ENCODE results near the gene LHX5. TPM values are rescaled to one million over a fixed set of nuclear protein-coding genes. Genes with fewer than 3 reads are reported as not detected.

The LHX5 gene
- total and polyA plus RNA-seq, 7 donors, result not detected

DNA sequence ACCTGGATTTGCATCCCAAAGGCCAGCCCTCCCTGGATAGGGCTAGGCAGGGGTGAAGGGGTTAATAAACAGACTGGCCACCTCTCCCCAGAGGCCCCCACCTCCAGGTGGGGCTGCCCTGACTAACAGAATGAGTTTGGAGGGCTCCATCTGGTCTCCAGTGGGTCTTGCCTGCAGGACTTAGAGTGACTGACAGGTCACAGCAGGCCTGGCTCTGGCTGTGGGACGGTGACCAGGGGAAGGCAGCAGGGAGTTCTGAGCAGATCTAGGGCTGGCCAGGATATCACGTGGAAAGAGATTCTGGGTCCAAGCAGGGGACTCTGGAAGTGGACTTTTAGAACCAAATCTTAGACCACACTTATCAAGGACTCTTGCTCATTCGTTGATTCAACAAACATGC is 40.9 kb upstream of the LHX5 start:
- no peak for TF ChIP-seq POLR2A (IDR thresholded peaks at IDR 0.05)
- no peak for TF ChIP-seq POLR2AphosphoS5 (IDR thresholded peaks at IDR 0.05)
- TF ChIP-seq, protein P1, sequence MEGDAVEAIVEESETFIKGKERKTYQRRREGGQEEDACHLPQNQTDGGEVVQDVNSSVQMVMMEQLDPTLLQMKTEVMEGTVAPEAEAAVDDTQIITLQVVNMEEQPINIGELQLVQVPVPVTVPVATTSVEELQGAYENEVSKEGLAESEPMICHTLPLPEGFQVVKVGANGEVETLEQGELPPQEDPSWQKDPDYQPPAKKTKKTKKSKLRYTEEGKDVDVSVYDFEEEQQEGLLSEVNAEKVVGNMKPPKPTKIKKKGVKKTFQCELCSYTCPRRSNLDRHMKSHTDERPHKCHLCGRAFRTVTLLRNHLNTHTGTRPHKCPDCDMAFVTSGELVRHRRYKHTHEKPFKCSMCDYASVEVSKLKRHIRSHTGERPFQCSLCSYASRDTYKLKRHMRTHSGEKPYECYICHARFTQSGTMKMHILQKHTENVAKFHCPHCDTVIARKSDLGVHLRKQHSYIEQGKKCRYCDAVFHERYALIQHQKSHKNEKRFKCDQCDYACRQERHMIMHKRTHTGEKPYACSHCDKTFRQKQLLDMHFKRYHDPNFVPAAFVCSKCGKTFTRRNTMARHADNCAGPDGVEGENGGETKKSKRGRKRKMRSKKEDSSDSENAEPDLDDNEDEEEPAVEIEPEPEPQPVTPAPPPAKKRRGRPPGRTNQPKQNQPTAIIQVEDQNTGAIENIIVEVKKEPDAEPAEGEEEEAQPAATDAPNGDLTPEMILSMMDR (IDR thresholded peaks at IDR 0.05), result no peak
- no peak for TF ChIP-seq EP300 (IDR thresholded peaks at IDR 0.05)
- H3K4me1 ChIP-seq, result no peaks in the 10 kb centered on the region
- no peak for DNase-seq
- peaks cover 0 to 82% (median 38%) of the 10 kb centered on the region in 3 donors for H3K27me3 ChIP-seq
- intact Hi-C loops (cut with DNase I), result no loop called here
- H3K9me3 ChIP-seq, result no peaks in the 10 kb centered on the region
- H3K4me3 ChIP-seq, result no peak overlapping the region
- no peaks in the 10 kb centered on the region for H3K36me3 ChIP-seq
- 19 to 21% methylated on average over 3 of the region's 3 CpGs for WGBS, 2 donors
- no peak overlapping the region for H3K27ac ChIP-seq

DNA sequence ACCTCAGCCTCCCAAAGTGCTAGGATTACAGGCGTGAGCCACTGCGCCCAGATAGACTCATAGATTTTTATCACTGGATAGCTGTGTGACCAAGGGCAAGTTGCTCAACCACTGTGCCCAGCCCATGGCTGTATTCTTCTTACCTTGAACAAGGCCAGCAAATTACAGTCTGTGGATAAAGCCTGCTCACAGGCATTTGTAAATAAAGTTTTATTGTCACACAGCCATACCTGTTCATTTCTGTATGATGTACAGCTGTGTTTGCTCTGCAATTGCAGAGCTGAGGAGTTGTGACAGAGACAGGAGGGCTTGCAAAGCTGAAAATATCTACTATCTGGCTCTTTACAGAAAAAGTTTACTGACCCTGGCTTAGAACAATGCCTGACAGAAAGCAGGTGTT is 35.2 kb upstream of the LHX5 start:
- no peaks in the 10 kb centered on the region for H3K9me3 ChIP-seq
- peaks cover 0 to 42% (median 9%) of the 10 kb centered on the region in 3 donors for H3K27me3 ChIP-seq
- DNase-seq, result no peak
- H3K4me1 ChIP-seq, result no peaks in the 10 kb centered on the region
- intact Hi-C loops (cut with DNase I), result no loop called here
- WGBS, 2 donors, result 45 to 66% methylated on average over 2 of the region's 2 CpGs
- no peak overlapping the region for H3K4me3 ChIP-seq
- TF ChIP-seq, protein P1 (IDR thresholded peaks at IDR 0.05), result no peak
- H3K36me3 ChIP-seq, result no peaks in the 10 kb centered on the region
- H3K27ac ChIP-seq, result no peak overlapping the region

DNA sequence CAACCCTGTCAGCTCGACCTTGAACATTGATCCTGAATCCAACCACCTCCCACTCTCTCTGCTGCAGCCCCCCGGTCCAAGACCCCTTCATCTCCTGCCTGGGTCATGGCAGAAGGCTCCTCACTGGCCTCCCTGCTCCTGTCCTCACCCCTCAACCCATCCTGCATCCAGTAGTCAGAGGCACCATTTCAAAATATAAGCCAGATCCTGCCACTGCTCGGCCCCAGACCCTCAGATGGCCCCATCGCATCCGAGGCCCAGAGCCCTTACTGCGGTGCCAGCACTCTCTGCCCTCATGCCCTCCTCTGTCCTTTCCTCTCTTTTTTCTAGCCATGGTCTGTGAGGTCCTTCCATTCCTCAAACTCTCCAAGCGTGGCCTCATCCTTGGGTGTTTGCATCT is 34.3 kb upstream of the LHX5 start:
- intact Hi-C loops (cut with DNase I), result no loop called here
- whole genome bisulfite sequencing, 2 donors, result 54 to 57% methylated on average over 7 of the region's 7 CpGs

DNA sequence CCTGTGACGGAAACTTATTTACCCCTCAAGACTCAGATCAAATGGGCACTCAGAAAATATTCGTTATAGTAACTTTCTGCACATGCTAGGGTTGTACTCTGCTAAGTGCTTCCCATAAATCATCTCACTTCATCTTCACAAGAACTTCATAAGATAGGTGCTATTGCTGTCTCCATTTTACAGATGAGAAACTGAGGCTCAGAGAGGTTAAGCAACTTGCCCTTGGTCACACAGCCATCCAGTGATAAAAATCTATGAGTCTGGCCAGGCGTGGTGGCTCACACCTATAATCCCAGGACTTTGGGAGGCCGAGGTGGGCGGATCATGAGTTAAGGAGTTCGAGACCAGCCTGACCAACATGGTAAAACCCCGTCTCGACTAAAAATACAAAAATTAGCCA is 33.2 kb upstream of the LHX5 start:
- Histone ChIP-seq H3K36me3 (no peaks in the 10 kb centered on the region), H3K9me3 (no peaks in the 10 kb centered on the region), H3K4me1 (no peaks in the 10 kb centered on the region), H3K27me3 (peaks cover 3 to 40% (median 9%) of the 10 kb centered on the region in 3 donors), H3K4me3 (no peak overlapping the region), H3K27ac (no peak overlapping the region)
- DNase-seq, result no peak
- intact Hi-C loops (cut with DNase I), result no loop called here
- 78 to 80% methylated on average over 8 of the region's 8 CpGs for WGBS, 2 donors
- no peak for TF ChIP-seq EP300 (IDR thresholded peaks at IDR 0.05)
- TF ChIP-seq POLR2AphosphoS5 (IDR thresholded peaks at IDR 0.05), result no peak
- TF ChIP-seq, protein P1 (IDR thresholded peaks at IDR 0.05), result no peak
- no peak for TF ChIP-seq POLR2A (IDR thresholded peaks at IDR 0.05)

More for the DNA sequence above, 34.3 kb upstream of the LHX5 start:
- no peaks in the 10 kb centered on the region for H3K36me3 ChIP-seq
- H3K9me3 ChIP-seq, result no peaks in the 10 kb centered on the region
- no peak overlapping the region for H3K4me3 ChIP-seq
- H3K27ac ChIP-seq, result no peak overlapping the region
- no peak for TF ChIP-seq POLR2A (IDR thresholded peaks at IDR 0.05)
- TF ChIP-seq, protein P1 (IDR thresholded peaks at IDR 0.05), result no peak
- TF ChIP-seq EP300 (IDR thresholded peaks at IDR 0.05), result no peak
- no peak for TF ChIP-seq POLR2AphosphoS5 (IDR thresholded peaks at IDR 0.05)
- peaks cover 0 to 36% (median 0%) of the 10 kb centered on the region in 3 donors for H3K27me3 ChIP-seq
- no peak for DNase-seq
- H3K4me1 ChIP-seq, result no peaks in the 10 kb centered on the region

DNA sequence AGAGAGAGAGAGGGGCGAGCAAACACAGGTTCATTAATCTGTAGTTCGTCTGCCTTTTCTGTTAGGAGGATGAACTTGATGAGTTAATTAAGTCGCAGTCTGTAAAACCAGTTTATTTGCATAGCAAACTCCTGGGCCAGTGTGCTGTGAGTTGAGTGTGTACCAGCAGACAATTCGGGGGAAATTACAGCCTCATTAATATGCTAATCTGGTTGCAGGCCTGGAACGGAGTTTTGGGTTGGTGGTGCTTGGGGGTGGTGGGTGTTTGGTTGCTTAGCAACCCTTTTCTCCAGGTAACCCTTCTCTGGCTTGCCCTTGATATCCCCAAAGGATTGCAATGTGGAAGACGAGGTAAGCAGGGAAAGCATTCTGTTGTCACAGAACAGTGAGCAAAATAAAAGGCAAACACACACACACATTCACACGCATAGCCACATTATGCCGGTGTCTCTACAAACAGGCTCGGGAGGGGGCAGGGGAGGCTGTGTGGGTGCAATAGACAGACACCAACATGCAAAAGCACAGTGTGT is 29.2 kb upstream of the LHX5 start:
- 12 to 18% methylated on average over 9 of the region's 9 CpGs for WGBS, 2 donors
- intact Hi-C loops (cut with DNase I), result no loop called here
- no peak for DNase-seq
- H3K4me3 ChIP-seq, result no peak overlapping the region
- TF ChIP-seq EP300 (IDR thresholded peaks at IDR 0.05) (no peak), POLR2A (IDR thresholded peaks at IDR 0.05) (no peak), POLR2AphosphoS5 (IDR thresholded peaks at IDR 0.05) (no peak)
- TF ChIP-seq, protein P1 (IDR thresholded peaks at IDR 0.05), result no peak
- H3K27me3 ChIP-seq, result peaks cover 11 to 39% (median 15%) of the 10 kb centered on the region in 3 donors
- H3K4me1 ChIP-seq, result no peaks in the 10 kb centered on the region
- no peaks in the 10 kb centered on the region for H3K36me3 ChIP-seq
- H3K27ac ChIP-seq, result no peak overlapping the region
- no peaks in the 10 kb centered on the region for H3K9me3 ChIP-seq

Data from sigmoid colon (tissue), 7 donors.